H1 (cell line): ENCODE measurements around the gene BTD. TPM values are rescaled to one million over a fixed set of nuclear protein-coding genes. Genes with fewer than 3 reads are reported as not detected.

Source experiments
- CTCF ChIA-PET: fragments of 300-600 bp; sonication (Branson Sonifier 250); formaldehyde crosslinking; loops from one replicate; lab custom pipeline; 2021; ENCODE audit not compliant: partially characterized antibody; lab: Charles Lee
- POLR2A ChIA-PET: fragments of 300-600 bp; sonication (Branson Sonifier 250); formaldehyde crosslinking; loops from one replicate; lab custom pipeline; 2021; ENCODE audit warnings: inconsistent platforms; ENCODE audit not compliant: partially characterized antibody; lab: Charles Lee
- DNase-seq, 2 experiments: peaks; one replicate each; pipeline versions ENCODE4 v3.0.0 to v3.0.0-alpha.2; 2010 to 2022; ENCODE audit warnings: low spot score in 2 of 2, low read depth in 1 of 2, mixed read lengths in 1 of 2
- FAIRE-seq: peaks from 2 replicates; lab custom pipeline; 2011; peaks lifted over from hg19 to GRCh38; lab: Jason Lieb, UNC
- H2AFZ ChIP-seq: 2 replicates; pipeline ENCODE4 v1.8.1; 2012; ENCODE audit warnings: low read length, inconsistent platforms
- H2AK5ac ChIP-seq: 2 replicates; pipeline ENCODE4 v1.6.1; 2013; ENCODE audit warnings: low read depth, low read length
- H2BK120ac ChIP-seq: replicated peaks from 2 replicates; pipeline ENCODE3; 2013; ENCODE audit warnings: low read depth, low read length, inconsistent platforms
- H2BK12ac ChIP-seq: 2 replicates; pipeline ENCODE4 v1.6.1; 2013; ENCODE audit warnings: low read depth, low read length
- H2BK15ac ChIP-seq: 2 replicates; pipeline ENCODE4 v1.6.1; 2013; ENCODE audit warnings: low read length
- H2BK20ac ChIP-seq: 2 replicates; pipeline ENCODE4 v1.6.1; 2013; ENCODE audit warnings: low read length
- H2BK5ac ChIP-seq: 2 replicates; pipeline ENCODE4 v1.6.1; 2013; ENCODE audit warnings: low read depth, low read length
- H3K14ac ChIP-seq: 2 replicates; pipeline ENCODE4 v1.6.1; 2013; ENCODE audit warnings: inconsistent platforms; ENCODE audit not compliant: insufficient read length
- H3K18ac ChIP-seq: 2 replicates; pipeline ENCODE4 v1.6.1; 2013; ENCODE audit warnings: low read length; ENCODE audit errors: extremely low read depth
- H3K23ac ChIP-seq: 2 replicates; pipeline ENCODE4 v1.6.1; 2013; ENCODE audit warnings: inconsistent platforms; ENCODE audit not compliant: insufficient read length
- H3K23me2 ChIP-seq: 2 replicates; pipeline ENCODE4 v1.6.1; 2013; ENCODE audit warnings: low read depth, low read length
- H3K27ac ChIP-seq: 2 replicates; pipeline ENCODE4 v1.6.1; 2011; ENCODE audit warnings: low read depth, low read length, inconsistent platforms
- H3K27me3 ChIP-seq, 4 experiments: replicated peaks in 1 of 4; 1 replicate in 1 of 4; 2 replicates in 3 of 4; pipeline versions ENCODE4 v1.6.1 to v1.8.1; 2011 to 2013; ENCODE audit warnings: low read length in 3 of 4, mild to moderate bottlenecking in 3 of 4, inconsistent platforms in 2 of 4, mixed read lengths in 2 of 4, moderate library complexity in 1 of 4; ENCODE audit not compliant: control insufficient read depth in 3 of 4, insufficient read depth in 3 of 4; ENCODE audit errors: extremely low read depth in 1 of 4
- H3K36me3 ChIP-seq, 4 experiments: 2 replicates each; pipeline versions ENCODE4 v1.6.1 to v1.8.1; 2011 to 2013; ENCODE audit warnings: mild to moderate bottlenecking in 4 of 4, low read length in 3 of 4, moderate library complexity in 2 of 4, control low read depth in 1 of 4, inconsistent platforms in 1 of 4; ENCODE audit not compliant: insufficient read depth in 4 of 4, control insufficient read depth in 2 of 4
- H3K4ac ChIP-seq: replicated peaks from 2 replicates; pipeline ENCODE3; 2013; ENCODE audit warnings: low read length, low read depth, mixed read lengths, inconsistent platforms; ENCODE audit not compliant: insufficient read length
- H3K4me1 ChIP-seq, 4 experiments: replicated peaks in 1 of 4; 1 replicate in 1 of 4; 2 replicates in 3 of 4; pipeline versions ENCODE4 v1.6.1 to v1.8.1; 2011 to 2013; ENCODE audit warnings: low read length in 3 of 4, inconsistent platforms in 2 of 4, mixed read lengths in 1 of 4; ENCODE audit not compliant: insufficient read depth in 4 of 4, control insufficient read depth in 3 of 4
- H3K4me2 ChIP-seq, 2 experiments: 2 replicates each; pipeline versions ENCODE4 v1.6.1 to v1.8.1; 2011 to 2013; ENCODE audit warnings: low read depth in 2 of 2, low read length in 2 of 2, control low read depth in 1 of 2, inconsistent platforms in 1 of 2, mild to moderate bottlenecking in 1 of 2; ENCODE audit not compliant: insufficient read depth in 1 of 2
- H3K4me3 ChIP-seq, 4 experiments: fragments of 200-600, 300-600 bp in 1 of 4; sonication (generic), shearing (Covaris generic), sonication (Bioruptor Twin) in 1 of 4; 2 replicates each; pipeline versions ENCODE4 v1.5.1 to v1.8.1; 2011 to 2016; ENCODE audit warnings: low read length in 4 of 4, low read depth in 3 of 4, control low read depth in 2 of 4, inconsistent platforms in 2 of 4, mild to moderate bottlenecking in 2 of 4, mixed read lengths in 1 of 4, moderate library complexity in 1 of 4; ENCODE audit not compliant: insufficient read depth in 2 of 4; ENCODE audit errors: extremely low read depth in 1 of 4
- H3K56ac ChIP-seq: replicated peaks from 2 replicates; pipeline ENCODE3; 2013; ENCODE audit warnings: low read depth, mild to moderate bottlenecking, mixed read lengths, low read length, inconsistent platforms; ENCODE audit not compliant: insufficient read length
- H3K79me1 ChIP-seq: 2 replicates; pipeline ENCODE4 v1.6.1; 2013; ENCODE audit warnings: low read depth, low read length, control low read depth
- H3K79me2 ChIP-seq, 2 experiments: 2 replicates each; pipeline versions ENCODE4 v1.6.1 to v1.8.1; 2012 to 2013; ENCODE audit warnings: low read length in 2 of 2, mild to moderate bottlenecking in 2 of 2, inconsistent platforms in 1 of 2; ENCODE audit not compliant: insufficient read depth in 2 of 2, control insufficient read depth in 1 of 2
- H3K9ac ChIP-seq, 4 experiments: replicated peaks in 1 of 4; 1 replicate in 1 of 4; 2 replicates in 3 of 4; pipeline versions ENCODE4 v1.6.1 to v1.8.1; 2011 to 2013; ENCODE audit warnings: low read depth in 3 of 4, low read length in 3 of 4, control low read depth in 2 of 4, mild to moderate bottlenecking in 2 of 4, moderate library complexity in 2 of 4, inconsistent platforms in 1 of 4; ENCODE audit errors: extremely low read depth in 1 of 4
- H3K9me3 ChIP-seq, 2 experiments: 2 replicates each; pipeline versions ENCODE4 v1.6.1 to v1.8.1; 2012 to 2013; ENCODE audit warnings: mild to moderate bottlenecking in 2 of 2, moderate library complexity in 2 of 2, control low read depth in 1 of 2, inconsistent platforms in 1 of 2, low read depth in 1 of 2, low read length in 1 of 2, mixed read lengths in 1 of 2; ENCODE audit not compliant: insufficient read depth in 2 of 2
- H4K20me1 ChIP-seq, 2 experiments: replicated peaks in 1 of 2; 2 replicates each; pipeline versions ENCODE3 to v1.8.1; 2011 to 2013; ENCODE audit warnings: inconsistent platforms in 2 of 2, low read length in 2 of 2, mild to moderate bottlenecking in 1 of 2; ENCODE audit not compliant: insufficient read depth in 2 of 2, control insufficient read depth in 1 of 2
- H4K5ac ChIP-seq: 2 replicates; pipeline ENCODE4 v1.6.1; 2013; ENCODE audit warnings: low read length, low read depth, mixed read lengths, inconsistent platforms; ENCODE audit not compliant: insufficient read length
- H4K8ac ChIP-seq: 2 replicates; pipeline ENCODE4 v1.8.0; 2013; ENCODE audit warnings: mild to moderate bottlenecking, moderate library complexity, low read length, inconsistent platforms; ENCODE audit not compliant: insufficient read depth; ENCODE audit errors: extremely low read depth
- H4K91ac ChIP-seq: replicated peaks from 2 replicates; pipeline ENCODE3; 2013; ENCODE audit warnings: low read length, mixed read lengths, inconsistent platforms; ENCODE audit not compliant: insufficient read length
- ATF2 ChIP-seq: IDR thresholded peaks from 2 replicates; pipeline ENCODE4 v1.6.1; 2012; ENCODE audit warnings: low read length, inconsistent platforms
- CEBPB ChIP-seq: IDR thresholded peaks from 2 replicates; pipeline ENCODE4 v1.6.1; 2012; ENCODE audit warnings: low read depth, low read length
- KDM1A ChIP-seq: fragments of 200-600, 300-600 bp; sonication (generic); IDR thresholded peaks from 2 replicates; pipeline ENCODE4 v1.7.1; 2016; ENCODE audit warnings: mild to moderate bottlenecking, low read length, borderline replicate concordance
- KDM5A ChIP-seq: fragments of 200-600 bp; IDR thresholded peaks from 2 replicates; pipeline ENCODE4 v1.7.1; 2012; ENCODE audit warnings: mild to moderate bottlenecking, low read length, inconsistent platforms, mixed read lengths
- POLR2A ChIP-seq, 2 experiments: IDR thresholded peaks; 1 replicate in 1 of 2; 2 replicates in 1 of 2; pipeline ENCODE4 v1.6.1; 2011; ENCODE audit warnings: low read depth in 2 of 2, low read length in 2 of 2, mild to moderate bottlenecking in 2 of 2; ENCODE audit errors: control extremely low read depth in 1 of 2
- RFX5 ChIP-seq: IDR thresholded peaks from 2 replicates; pipeline ENCODE4 v1.6.1; 2011; ENCODE audit warnings: low read depth, low read length, improper control_type of control experiment, borderline replicate concordance
- SP4 ChIP-seq: IDR thresholded peaks from 2 replicates; pipeline ENCODE4 v1.6.1; 2012; ENCODE audit warnings: low read length, inconsistent platforms
- SUZ12 ChIP-seq: fragments of 200-600 bp; sonication (generic); IDR thresholded peaks from 2 replicates; pipeline ENCODE4 v1.6.1; 2012; ENCODE audit warnings: mild to moderate bottlenecking, inconsistent platforms, low read length, moderate library complexity, mixed read lengths
- YY1 ChIP-seq: IDR thresholded peaks from 2 replicates; pipeline ENCODE4 v1.6.1; 2011; ENCODE audit warnings: low read depth, mild to moderate bottlenecking, low read length
- WGBS, 2 experiments: shearing (Covaris generic) in 1 of 2; methylation state at CpG; one replicate each; pipeline versions ENCODE4 v1.1.6 to v1.1.7; 2013 to 2015; ENCODE audit warnings: low lambda C conversion rate in 2 of 2, mixed read lengths in 2 of 2, inconsistent platforms in 1 of 2, low coverage in 1 of 2, missing lambda C conversion rate in 1 of 2; ENCODE audit not compliant: insufficient replicate concordance in 2 of 2, insufficient coverage in 1 of 2, insufficient read length in 1 of 2; ENCODE audit errors: extremely low coverage in 1 of 2, missing lambda C conversion rate in 1 of 2; 5-methylcytosine and 5-hydroxymethylcytosine counted together
- polyA plus RNA-seq, 7 experiments: library from polyadenylated mRNA; depleted of rRNA in 3 of 7; stranded (reverse) in 5 of 7; unstranded in 2 of 7; fragments of >200 nt in 5 of 7; fragments of 200-250 nt in 2 of 7; gene quantifications; 1 replicate in 5 of 7; 2 replicates in 1 of 7; 4 replicates in 1 of 7; pipeline versions ENCODE4 v1.2.1 to v1.2.3, GENCODE V29; 2011 to 2013; ENCODE audit warnings: missing spikeins in 2 of 7, mixed read lengths in 2 of 7
- total RNA-seq: library from RNA; stranded (reverse); fragmentation: NEBNext Ultra II Directional; extraction: Animal tissue kit (Norgen Biotek cat#: 25700); gene quantifications from 2 replicates; pipeline ENCODE4 v1.2.1, GENCODE V29; 2021

BTD gene
- total and polyA plus RNA-seq, 2 of the 8 experiments (the other 6 are each of a cell fraction or from before 2014, with no cell fraction given): 21.8 to 36.7 TPM

GRCh38 chr3:15578289-15578867 is 23.2 kb upstream of the BTD start:
- no peak overlapping the region for H2BK20ac ChIP-seq
- ChIA-PET POLR2A (interaction anchor here (1.4 to 1.7 kb wide), 2 partner anchors 11 to 23 kb away, joined by 4 read pairs; partner anchors contain the start of genes BTD and HACL1), CTCF (no interaction called here)
- no peak for DNase-seq
- H3K4ac ChIP-seq: no peak overlapping the region
- H2BK12ac ChIP-seq: no peak overlapping the region
- no peak overlapping the region for H4K8ac ChIP-seq
- H2BK15ac ChIP-seq: no peak overlapping the region
- WGBS, 2 experiments: 86% methylated on average over 3 of the region's 3 CpGs; no CpG with 5 or more reads in 1 of the 2 experiments
- no peak overlapping the region for H2AFZ ChIP-seq
- H3K27me3 ChIP-seq: no peaks in the 10 kb centered on the region
- H3K79me2 ChIP-seq: no peaks in the 10 kb centered on the region
- no peak overlapping the region for H3K18ac ChIP-seq
- H3K9me3 ChIP-seq: no peaks in the 10 kb centered on the region
- H3K27ac ChIP-seq: no peak overlapping the region
- H4K91ac ChIP-seq: no peak overlapping the region
- H4K20me1 ChIP-seq: peaks cover 0 to 3% of the 10 kb centered on the region in 2 experiments
- no peak for FAIRE-seq
- no peak overlapping the region for H4K5ac ChIP-seq
- H3K23ac ChIP-seq: no peak overlapping the region
- no peak for TF ChIP-seq ATF2
- no peak for TF ChIP-seq POLR2A (IDR thresholded peaks at IDR 0.05; ENCODE audit: control extremely low read depth in 1 of 2, low read depth in 2 of 2, low read length in 2 of 2)
- TF ChIP-seq KDM1A: no peak
- no peak for TF ChIP-seq KDM5A
- no peak for TF ChIP-seq SP4
- no peak for TF ChIP-seq YY1
- TF ChIP-seq SUZ12: no peak
- no peak for TF ChIP-seq CEBPB
- TF ChIP-seq RFX5: no peak
- no peak overlapping the region for H2BK120ac ChIP-seq
- no peak overlapping the region for H3K4me3 ChIP-seq
- no peak overlapping the region for H2BK5ac ChIP-seq
- no peaks in the 10 kb centered on the region; the same call in 1 of the 2 replicates for H3K79me1 ChIP-seq
- peaks cover 0 to 36% (median 14%) of the 10 kb centered on the region in 4 experiments; a peak in 6 of 8 replicates for H3K36me3 ChIP-seq
- no peak overlapping the region for H2AK5ac ChIP-seq
- H3K56ac ChIP-seq: no peak overlapping the region
- 0 out of 2 replicates have a peak, but pooled peaks cover 2% of the 10 kb centered on the region for H3K23me2 ChIP-seq
- no peak overlapping the region for H3K9ac ChIP-seq
- H3K4me2 ChIP-seq: no peak overlapping the region
- no peak overlapping the region for H3K14ac ChIP-seq
- no peaks in the 10 kb centered on the region for H3K4me1 ChIP-seq
